SK-N-SH (cell line): ENCODE results near the gene ZNF134. TPM values are rescaled to one million over a fixed set of nuclear protein-coding genes. Genes with fewer than 3 reads are reported as not detected.

ENCODE experiments used
- CTCF ChIA-PET: fragments of 300-600, 350-600 bp; formaldehyde crosslinking; extraction: SDS; loops from one replicate; lab custom pipeline; 2021; lab: Yijun Ruan, JAX
- POLR2A ChIA-PET: fragments of 350-600 bp; sonication (Branson Sonifier 250); formaldehyde crosslinking; extraction: SDS; loops from one replicate; lab custom pipeline; 2020; ENCODE audit warnings: antibody characterized with exemption, inconsistent platforms; lab: Yijun Ruan, JAX
- DNase-seq: peaks from one replicate; pipeline ENCODE4 v3.0.0; 2012
- H2AFZ ChIP-seq: fragments of 200-600 bp; sonication (generic); 2 replicates; pipeline ENCODE4 v1.8.1; 2016; ENCODE audit warnings: antibody characterized with exemption, mild to moderate bottlenecking, low read depth
- H3F3A ChIP-seq: fragments of 200-600 bp; sonication (generic); replicated peaks from 2 replicates; pipeline ENCODE3; 2016; ENCODE audit warnings: antibody characterized with exemption, mild to moderate bottlenecking; ENCODE audit not compliant: insufficient read depth
- H3K27ac ChIP-seq, 2 experiments: fragments of 200-500 bp in 1 of 2; fragments of 200-600 bp in 1 of 2; sonication (Bioruptor generic) in 1 of 2; sonication (generic), shearing (Covaris generic) in 1 of 2; 2 replicates each; pipeline versions ENCODE4 v1.5.1 to v1.6.1; 2014 to 2016; ENCODE audit warnings: low read depth in 2 of 2, inconsistent platforms in 1 of 2, low read length in 1 of 2, mild to moderate bottlenecking in 1 of 2, mixed read lengths in 1 of 2
- H3K27me3 ChIP-seq: fragments of 200-600 bp; sonication (generic), shearing (Covaris generic); 2 replicates; pipeline ENCODE4 v1.6.1; 2016; ENCODE audit warnings: mixed run types; ENCODE audit not compliant: insufficient read depth
- H3K36me3 ChIP-seq, 2 experiments: fragments of 200-500 bp in 1 of 2; fragments of 200-600 bp in 1 of 2; sonication (Bioruptor generic) in 1 of 2; sonication (generic) in 1 of 2; replicated peaks in 1 of 2; 2 replicates each; pipeline versions ENCODE3 to v1.5.1; 2014 to 2016; ENCODE audit warnings: low read length in 1 of 2, mild to moderate bottlenecking in 1 of 2; ENCODE audit not compliant: insufficient read depth in 2 of 2, control insufficient read depth in 1 of 2
- H3K4me1 ChIP-seq, 2 experiments: fragments of 200-500 bp in 1 of 2; fragments of 200-600 bp in 1 of 2; sonication (Bioruptor generic) in 1 of 2; sonication (generic), shearing (Covaris generic) in 1 of 2; 2 replicates each; pipeline versions ENCODE4 v1.5.1 to v1.6.1; 2014 to 2016; ENCODE audit warnings: low read depth in 1 of 2, low read length in 1 of 2, mixed run types in 1 of 2; ENCODE audit not compliant: insufficient read depth in 2 of 2, control insufficient read depth in 1 of 2
- H3K4me2 ChIP-seq: fragments of 200-600 bp; sonication (generic), shearing (Covaris generic); 2 replicates; pipeline ENCODE4 v1.6.1; 2017; ENCODE audit warnings: mixed run types
- H3K4me3 ChIP-seq, 2 experiments: fragments of 200-500 bp in 1 of 2; fragments of 200-600 bp in 1 of 2; sonication (Bioruptor generic) in 1 of 2; sonication (generic), shearing (Covaris generic) in 1 of 2; 2 replicates each; pipeline versions ENCODE4 v1.5.1 to v1.8.1; 2014 to 2016; ENCODE audit warnings: low read depth in 2 of 2, inconsistent platforms in 1 of 2, low read length in 1 of 2, mild to moderate bottlenecking in 1 of 2, mixed read lengths in 1 of 2, moderate library complexity in 1 of 2
- H3K79me2 ChIP-seq: fragments of 200-600 bp; sonication (generic); 2 replicates; pipeline ENCODE4 v1.8.1; 2017; ENCODE audit warnings: mild to moderate bottlenecking; ENCODE audit not compliant: insufficient read depth
- H3K9ac ChIP-seq: fragments of 200-600 bp; sonication (generic); 2 replicates; pipeline ENCODE4 v1.6.1; 2017; ENCODE audit warnings: mixed run types
- H3K9me2 ChIP-seq: fragments of 200-600 bp; sonication (generic); 2 replicates; pipeline ENCODE4 v1.6.1; 2017; ENCODE audit warnings: mixed run types
- H3K9me3 ChIP-seq: fragments of 200-600 bp; sonication (generic); 2 replicates; pipeline ENCODE4 v1.6.1; 2017; ENCODE audit warnings: mixed run types, mild to moderate bottlenecking, moderate library complexity
- H4K20me1 ChIP-seq: fragments of 200-600 bp; sonication (generic); 2 replicates; pipeline ENCODE4 v1.6.1; 2017; ENCODE audit warnings: mild to moderate bottlenecking, mixed run types; ENCODE audit not compliant: insufficient read depth
- CHD2 ChIP-seq: fragments of 150-350 bp; IDR thresholded peaks from 2 replicates; pipeline ENCODE4 v1.6.1; 2018; ENCODE audit warnings: low read length; ENCODE audit not compliant: partially characterized antibody
- ELF1 ChIP-seq: IDR thresholded peaks from 2 replicates; pipeline ENCODE4 v1.4.0; 2012
- JUND ChIP-seq: IDR thresholded peaks from 2 replicates; pipeline ENCODE4 v1.4.0; 2012
- MEF2A ChIP-seq: IDR thresholded peaks from 2 replicates; pipeline ENCODE4 v1.4.0; 2012; ENCODE audit warnings: low read depth, borderline replicate concordance
- MXI1 ChIP-seq: IDR thresholded peaks from 2 replicates; pipeline ENCODE4 v1.6.1; 2012; ENCODE audit warnings: mild to moderate bottlenecking, low read depth, low read length, improper control_type of control experiment
- NFIC ChIP-seq: IDR thresholded peaks from 2 replicates; pipeline ENCODE4 v1.4.0; 2012; ENCODE audit warnings: borderline replicate concordance
- RAD21 ChIP-seq: IDR thresholded peaks from 2 replicates; pipeline ENCODE4 v1.6.1; 2012; ENCODE audit warnings: mild to moderate bottlenecking, low read length
- RCOR1 ChIP-seq: fragments of 150-350 bp; IDR thresholded peaks from 2 replicates; pipeline ENCODE4 v1.6.1; 2017; ENCODE audit warnings: antibody characterized with exemption, low read length
- RFX5 ChIP-seq: IDR thresholded peaks from 2 replicates; pipeline ENCODE4 v1.6.1; 2012; ENCODE audit warnings: mild to moderate bottlenecking, improper control_type of control experiment, low read length
- RXRA ChIP-seq: IDR thresholded peaks from 2 replicates; pipeline ENCODE4 v1.4.0; 2012; ENCODE audit warnings: low read depth, mild to moderate bottlenecking, borderline replicate concordance
- SMC3 ChIP-seq: IDR thresholded peaks from 2 replicates; pipeline ENCODE4 v1.6.1; 2012; ENCODE audit warnings: low read depth, low read length, improper control_type of control experiment
- TAF1 ChIP-seq: IDR thresholded peaks from 2 replicates; pipeline ENCODE4 v1.6.1; 2012; ENCODE audit warnings: low read depth, mild to moderate bottlenecking, low read length, moderate library complexity, borderline replicate concordance
- TCF12 ChIP-seq: IDR thresholded peaks from 2 replicates; pipeline ENCODE4 v1.4.0; 2012
- TEAD4 ChIP-seq: IDR thresholded peaks from 2 replicates; pipeline ENCODE4 v1.4.0; 2012; ENCODE audit warnings: mild to moderate bottlenecking, borderline replicate concordance; ENCODE audit not compliant: insufficient read depth
- YY1 ChIP-seq: IDR thresholded peaks from 2 replicates; pipeline ENCODE4 v1.4.0; 2012; ENCODE audit warnings: low read depth, mild to moderate bottlenecking
- WGBS: methylation state at CpG from one replicate; pipeline ENCODE4 v1.1.6; 2017; ENCODE audit warnings: low lambda C conversion rate; 5-methylcytosine and 5-hydroxymethylcytosine counted together
- polyA plus RNA-seq, 3 experiments: library from polyadenylated mRNA; depleted of rRNA; stranded (reverse); fragments of >200 nt; gene quantifications; 2 replicates each; pipeline ENCODE4 v1.2.3, GENCODE V29; 2012
- TF ChIP-seq, protein P1 (sequence below): fragments of 150-350 bp; IDR thresholded peaks from 2 replicates; pipeline ENCODE4 v1.6.1; 2016; ENCODE audit warnings: mild to moderate bottlenecking, low read depth, low read length
- TF ChIP-seq, protein P2 (sequence below): IDR thresholded peaks from 2 replicates; pipeline ENCODE4 v1.4.0; 2012; ENCODE audit warnings: low read depth, borderline replicate concordance
- TF ChIP-seq, protein P3 (sequence below): fragments of 150-350 bp; IDR thresholded peaks from 2 replicates; pipeline ENCODE4 v1.6.1; 2017; ENCODE audit warnings: antibody characterized with exemption, low read length, low read depth, borderline replicate concordance
- TF ChIP-seq, protein P4 (sequence below): IDR thresholded peaks from 2 replicates; pipeline ENCODE4; 2012
- TF ChIP-seq, protein P5 (sequence below): IDR thresholded peaks from 2 replicates; pipeline ENCODE4 v1.6.1; 2012; ENCODE audit warnings: mild to moderate bottlenecking, low read depth, low read length, moderate library complexity
- TF ChIP-seq, protein P6 (sequence below): IDR thresholded peaks from 2 replicates; pipeline ENCODE4 v1.4.0; 2012; ENCODE audit warnings: low read depth
- TF ChIP-seq, protein P7 (sequence below): fragments of 200-600 bp; sonication (generic); IDR thresholded peaks from 2 replicates; pipeline ENCODE4 v1.6.1; 2017; ENCODE audit warnings: antibody characterized with exemption, mild to moderate bottlenecking, moderate library complexity

ZNF134 gene
- polyA plus RNA-seq, 1 of the 3 experiments (the other 2 are of a cell fraction): 9.8 TPM

DNA sequence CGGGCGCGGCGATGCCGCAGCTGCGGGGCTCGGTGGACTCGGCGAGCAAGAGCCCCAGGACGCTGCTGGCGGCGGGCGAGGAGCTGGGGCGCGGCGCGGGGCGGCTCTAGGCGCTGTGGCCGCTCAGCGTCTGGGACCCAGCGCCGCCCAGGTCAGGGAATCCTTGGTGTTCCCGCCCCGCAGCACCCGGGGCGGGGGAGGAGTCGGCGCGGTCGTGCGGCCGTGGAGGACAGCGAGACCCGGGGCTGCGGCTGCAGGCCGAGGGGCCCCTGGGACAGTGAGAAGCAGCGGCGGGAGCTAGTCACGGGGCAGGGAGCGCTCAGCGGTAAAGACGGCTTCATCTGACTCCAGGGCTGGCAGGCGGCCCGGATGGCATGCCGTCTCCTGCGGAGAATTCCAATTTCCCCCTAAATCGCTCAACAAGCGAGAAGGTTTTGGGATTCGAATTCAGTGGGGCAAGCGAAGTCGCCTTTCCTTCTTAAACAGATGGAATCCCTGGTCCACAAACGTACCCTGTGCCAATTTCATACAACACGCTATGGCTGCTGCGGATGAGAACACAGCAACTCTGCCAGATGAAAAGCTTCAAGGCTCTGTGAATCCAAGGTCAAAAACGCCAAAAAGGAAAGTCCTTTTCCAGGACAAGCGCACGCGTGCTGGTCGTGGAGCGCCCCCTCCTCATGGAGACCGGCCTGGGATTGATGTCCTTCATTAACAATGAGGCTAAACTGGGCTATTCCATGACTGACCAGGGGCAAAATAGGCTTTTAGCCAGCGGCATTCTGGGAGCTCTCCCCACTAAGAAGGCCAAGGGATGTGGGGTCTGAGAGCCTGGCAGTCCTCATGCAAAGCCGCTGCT lies 50.5 kb downstream of the ZNF134 start:
- 6% methylated on average over 21 of the region's 64 CpGs for WGBS
- ChIA-PET POLR2A (interaction anchor here (0.6 to 1.5 kb wide), 5 partner anchors 15 to 338 kb away, joined by 3 to 5 read pairs (median 3); partner anchors contain the start of genes ZNF551, ZNF606 and ZNF776), CTCF (interaction anchor here (1.2 kb wide), 1 partner anchor 17 kb away, joined by 3 read pairs; the partner anchor contains the start of gene ZNF551)
- Histone ChIP-seq H3K27ac (peak overlapping the region in 1 of 2 experiments; percentile 56; a peak in 2 of 4 replicates), H3K4me3 (peak overlapping the region; percentile 55 to 71), H3K4me1 (peaks cover 0 to 6% of the 10 kb centered on the region in 2 experiments; a peak in 1 of 4 replicates), H2AFZ (peak overlapping the region; percentile 100), H3K79me2 (no peaks in the 10 kb centered on the region), H3K36me3 (no peaks in the 10 kb centered on the region), H3K4me2 (peak overlapping the region; percentile 83), H3F3A (no peaks in the 10 kb centered on the region), H4K20me1 (no peaks in the 10 kb centered on the region), H3K27me3 (no peaks in the 10 kb centered on the region), H3K9me2 (no peaks in the 10 kb centered on the region), H3K9me3 (no peaks in the 10 kb centered on the region), H3K9ac (peak overlapping the region; percentile 38; the same call in 1 of the 2 replicates)
- DNase-seq: peak; percentile 89
- TF ChIP-seq MXI1 (0 out of 2 replicates have a peak, but pooled peaks have one; percentile 24), RAD21 (peak; percentile 2; the same call in 1 of the 2 replicates), RCOR1 (no peak; the same call in 1 of the 2 replicates), NFIC (peak; percentile 26; the same call in 1 of the 2 replicates), CHD2 (peak; percentile 25), TEAD4 (no peak), ELF1 (no peak), MEF2A (no peak), RFX5 (no peak), JUND (no peak), TCF12 (no peak), SMC3 (no peak), YY1 (no peak), TAF1 (no peak), RXRA (no peak)
- TF ChIP-seq, protein P1, sequence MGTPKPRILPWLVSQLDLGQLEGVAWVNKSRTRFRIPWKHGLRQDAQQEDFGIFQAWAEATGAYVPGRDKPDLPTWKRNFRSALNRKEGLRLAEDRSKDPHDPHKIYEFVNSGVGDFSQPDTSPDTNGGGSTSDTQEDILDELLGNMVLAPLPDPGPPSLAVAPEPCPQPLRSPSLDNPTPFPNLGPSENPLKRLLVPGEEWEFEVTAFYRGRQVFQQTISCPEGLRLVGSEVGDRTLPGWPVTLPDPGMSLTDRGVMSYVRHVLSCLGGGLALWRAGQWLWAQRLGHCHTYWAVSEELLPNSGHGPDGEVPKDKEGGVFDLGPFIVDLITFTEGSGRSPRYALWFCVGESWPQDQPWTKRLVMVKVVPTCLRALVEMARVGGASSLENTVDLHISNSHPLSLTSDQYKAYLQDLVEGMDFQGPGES: no peak
- TF ChIP-seq, protein P2, sequence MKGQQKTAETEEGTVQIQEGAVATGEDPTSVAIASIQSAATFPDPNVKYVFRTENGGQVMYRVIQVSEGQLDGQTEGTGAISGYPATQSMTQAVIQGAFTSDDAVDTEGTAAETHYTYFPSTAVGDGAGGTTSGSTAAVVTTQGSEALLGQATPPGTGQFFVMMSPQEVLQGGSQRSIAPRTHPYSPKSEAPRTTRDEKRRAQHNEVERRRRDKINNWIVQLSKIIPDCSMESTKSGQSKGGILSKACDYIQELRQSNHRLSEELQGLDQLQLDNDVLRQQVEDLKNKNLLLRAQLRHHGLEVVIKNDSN: peak; percentile 54
- TF ChIP-seq, protein P3, sequence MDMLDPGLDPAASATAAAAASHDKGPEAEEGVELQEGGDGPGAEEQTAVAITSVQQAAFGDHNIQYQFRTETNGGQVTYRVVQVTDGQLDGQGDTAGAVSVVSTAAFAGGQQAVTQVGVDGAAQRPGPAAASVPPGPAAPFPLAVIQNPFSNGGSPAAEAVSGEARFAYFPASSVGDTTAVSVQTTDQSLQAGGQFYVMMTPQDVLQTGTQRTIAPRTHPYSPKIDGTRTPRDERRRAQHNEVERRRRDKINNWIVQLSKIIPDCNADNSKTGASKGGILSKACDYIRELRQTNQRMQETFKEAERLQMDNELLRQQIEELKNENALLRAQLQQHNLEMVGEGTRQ: no peak
- TF ChIP-seq, protein P4, sequence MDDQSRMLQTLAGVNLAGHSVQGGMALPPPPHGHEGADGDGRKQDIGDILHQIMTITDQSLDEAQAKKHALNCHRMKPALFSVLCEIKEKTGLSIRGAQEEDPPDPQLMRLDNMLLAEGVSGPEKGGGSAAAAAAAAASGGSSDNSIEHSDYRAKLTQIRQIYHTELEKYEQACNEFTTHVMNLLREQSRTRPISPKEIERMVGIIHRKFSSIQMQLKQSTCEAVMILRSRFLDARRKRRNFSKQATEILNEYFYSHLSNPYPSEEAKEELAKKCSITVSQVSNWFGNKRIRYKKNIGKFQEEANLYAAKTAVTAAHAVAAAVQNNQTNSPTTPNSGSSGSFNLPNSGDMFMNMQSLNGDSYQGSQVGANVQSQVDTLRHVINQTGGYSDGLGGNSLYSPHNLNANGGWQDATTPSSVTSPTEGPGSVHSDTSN: no peak
- TF ChIP-seq, protein P5, sequence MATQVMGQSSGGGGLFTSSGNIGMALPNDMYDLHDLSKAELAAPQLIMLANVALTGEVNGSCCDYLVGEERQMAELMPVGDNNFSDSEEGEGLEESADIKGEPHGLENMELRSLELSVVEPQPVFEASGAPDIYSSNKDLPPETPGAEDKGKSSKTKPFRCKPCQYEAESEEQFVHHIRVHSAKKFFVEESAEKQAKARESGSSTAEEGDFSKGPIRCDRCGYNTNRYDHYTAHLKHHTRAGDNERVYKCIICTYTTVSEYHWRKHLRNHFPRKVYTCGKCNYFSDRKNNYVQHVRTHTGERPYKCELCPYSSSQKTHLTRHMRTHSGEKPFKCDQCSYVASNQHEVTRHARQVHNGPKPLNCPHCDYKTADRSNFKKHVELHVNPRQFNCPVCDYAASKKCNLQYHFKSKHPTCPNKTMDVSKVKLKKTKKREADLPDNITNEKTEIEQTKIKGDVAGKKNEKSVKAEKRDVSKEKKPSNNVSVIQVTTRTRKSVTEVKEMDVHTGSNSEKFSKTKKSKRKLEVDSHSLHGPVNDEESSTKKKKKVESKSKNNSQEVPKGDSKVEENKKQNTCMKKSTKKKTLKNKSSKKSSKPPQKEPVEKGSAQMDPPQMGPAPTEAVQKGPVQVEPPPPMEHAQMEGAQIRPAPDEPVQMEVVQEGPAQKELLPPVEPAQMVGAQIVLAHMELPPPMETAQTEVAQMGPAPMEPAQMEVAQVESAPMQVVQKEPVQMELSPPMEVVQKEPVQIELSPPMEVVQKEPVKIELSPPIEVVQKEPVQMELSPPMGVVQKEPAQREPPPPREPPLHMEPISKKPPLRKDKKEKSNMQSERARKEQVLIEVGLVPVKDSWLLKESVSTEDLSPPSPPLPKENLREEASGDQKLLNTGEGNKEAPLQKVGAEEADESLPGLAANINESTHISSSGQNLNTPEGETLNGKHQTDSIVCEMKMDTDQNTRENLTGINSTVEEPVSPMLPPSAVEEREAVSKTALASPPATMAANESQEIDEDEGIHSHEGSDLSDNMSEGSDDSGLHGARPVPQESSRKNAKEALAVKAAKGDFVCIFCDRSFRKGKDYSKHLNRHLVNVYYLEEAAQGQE: no peak
- TF ChIP-seq, protein P6, sequence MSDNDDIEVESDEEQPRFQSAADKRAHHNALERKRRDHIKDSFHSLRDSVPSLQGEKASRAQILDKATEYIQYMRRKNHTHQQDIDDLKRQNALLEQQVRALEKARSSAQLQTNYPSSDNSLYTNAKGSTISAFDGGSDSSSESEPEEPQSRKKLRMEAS: peak; percentile 48; the same call in 1 of the 2 replicates
- TF ChIP-seq, protein P7, sequence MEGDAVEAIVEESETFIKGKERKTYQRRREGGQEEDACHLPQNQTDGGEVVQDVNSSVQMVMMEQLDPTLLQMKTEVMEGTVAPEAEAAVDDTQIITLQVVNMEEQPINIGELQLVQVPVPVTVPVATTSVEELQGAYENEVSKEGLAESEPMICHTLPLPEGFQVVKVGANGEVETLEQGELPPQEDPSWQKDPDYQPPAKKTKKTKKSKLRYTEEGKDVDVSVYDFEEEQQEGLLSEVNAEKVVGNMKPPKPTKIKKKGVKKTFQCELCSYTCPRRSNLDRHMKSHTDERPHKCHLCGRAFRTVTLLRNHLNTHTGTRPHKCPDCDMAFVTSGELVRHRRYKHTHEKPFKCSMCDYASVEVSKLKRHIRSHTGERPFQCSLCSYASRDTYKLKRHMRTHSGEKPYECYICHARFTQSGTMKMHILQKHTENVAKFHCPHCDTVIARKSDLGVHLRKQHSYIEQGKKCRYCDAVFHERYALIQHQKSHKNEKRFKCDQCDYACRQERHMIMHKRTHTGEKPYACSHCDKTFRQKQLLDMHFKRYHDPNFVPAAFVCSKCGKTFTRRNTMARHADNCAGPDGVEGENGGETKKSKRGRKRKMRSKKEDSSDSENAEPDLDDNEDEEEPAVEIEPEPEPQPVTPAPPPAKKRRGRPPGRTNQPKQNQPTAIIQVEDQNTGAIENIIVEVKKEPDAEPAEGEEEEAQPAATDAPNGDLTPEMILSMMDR: no peak
